ENCODE data around the gene STEAP1B. TPM values are rescaled to one million over a fixed set of nuclear protein-coding genes. Genes with fewer than 3 reads are reported as not detected.

The STEAP1B gene
- polyA plus RNA-seq, 3 donors, result 0.16 TPM; not detected in 2

GRCh38 chr7:22400150-22400814 is 99.7 kb downstream of the STEAP1B start:
- H3K36me3 ChIP-seq (replicated peaks in 1 of 2; ENCODE audit: control insufficient read depth in 1 of 2, insufficient read depth in 2 of 2, low read length in 2 of 2), result no peaks in the 10 kb centered on the region
- H3K27me3 ChIP-seq (ENCODE audit: control insufficient read depth in 2 of 2, insufficient read depth in 2 of 2, low read length in 2 of 2), result no peaks in the 10 kb centered on the region
- no peak overlapping the region for H3K27ac ChIP-seq (ENCODE audit: low read depth in 1 of 2, low read length in 2 of 2)
- intact Hi-C loops (cut with micrococcal nuclease), result no loop called here
- H3K9me3 ChIP-seq (replicated peaks in 1 of 2; ENCODE audit: control insufficient read depth in 1 of 2, insufficient read depth in 1 of 2, low read length in 2 of 2), result peaks cover 0 to 3% of the 10 kb centered on the region in 2 donors
- no peak overlapping the region for H3K4me3 ChIP-seq (replicated peaks in 1 of 3; ENCODE audit: low read depth in 2 of 3, low read length in 3 of 3)
- H2AFZ ChIP-seq (ENCODE audit: insufficient read depth, low read depth, low read length, poor library complexity, severe bottlenecking), result no peak overlapping the region
- no peak overlapping the region for H3K4me2 ChIP-seq (replicated peaks; ENCODE audit: extremely low read depth, low read length, poor library complexity, severe bottlenecking)
- no peaks in the 10 kb centered on the region for H3K36me3 Mint-ChIP-seq
- TF ChIP-seq CTCF (IDR thresholded peaks at IDR 0.05), result no peak
- no peaks in the 10 kb centered on the region for H3K4me1 ChIP-seq (ENCODE audit: control insufficient read depth in 1 of 2, insufficient read depth in 2 of 2, low read length in 2 of 2)
- no peaks in the 10 kb centered on the region for H3K27me3 Mint-ChIP-seq (ENCODE audit: low read depth in 3 of 3)
- peaks cover 0 to 6% (median 3%) of the 10 kb centered on the region in 7 donors for H3K9me3 Mint-ChIP-seq
- H3K27ac Mint-ChIP-seq, result no peak overlapping the region
- WGBS (ENCODE audit: insufficient coverage), result 98% methylated on average over 5 of the region's 10 CpGs
- no peak overlapping the region for H3K9ac ChIP-seq (ENCODE audit: insufficient read depth, low read length, poor library complexity, severe bottlenecking)
- no peaks in the 10 kb centered on the region for H4K20me1 ChIP-seq (ENCODE audit: insufficient read depth, low read length)
- no peak for DNase-seq
- H3K4me1 Mint-ChIP-seq, result peaks cover 2% of the 10 kb centered on the region
- no peak overlapping the region for H3K4me3 Mint-ChIP-seq
- H3K79me2 ChIP-seq (ENCODE audit: insufficient read depth, low read length), result no peaks in the 10 kb centered on the region

- peaks cover 2% of the 10 kb centered on the region for H3K4me1 Mint-ChIP-seq
- DNase-seq, result no peak
- Histone ChIP-seq H3K36me3 (replicated peaks in 1 of 2; ENCODE audit: control insufficient read depth in 1 of 2, insufficient read depth in 2 of 2, low read length in 2 of 2) (no peaks in the 10 kb centered on the region), H3K27ac (ENCODE audit: low read depth in 1 of 2, low read length in 2 of 2) (no peak overlapping the region), H4K20me1 (ENCODE audit: insufficient read depth, low read length) (no peaks in the 10 kb centered on the region), H3K9me3 (replicated peaks in 1 of 2; ENCODE audit: control insufficient read depth in 1 of 2, insufficient read depth in 1 of 2, low read length in 2 of 2) (no peaks in the 10 kb centered on the region), H3K4me2 (replicated peaks; ENCODE audit: extremely low read depth, low read length, poor library complexity, severe bottlenecking) (no peak overlapping the region), H3K9ac (ENCODE audit: insufficient read depth, low read length, poor library complexity, severe bottlenecking) (no peak overlapping the region), H3K4me1 (ENCODE audit: control insufficient read depth in 1 of 2, insufficient read depth in 2 of 2, low read length in 2 of 2) (no peaks in the 10 kb centered on the region), H2AFZ (ENCODE audit: insufficient read depth, low read depth, low read length, poor library complexity, severe bottlenecking) (no peak overlapping the region), H3K27me3 (ENCODE audit: control insufficient read depth in 2 of 2, insufficient read depth in 2 of 2, low read length in 2 of 2) (no peaks in the 10 kb centered on the region), H3K79me2 (ENCODE audit: insufficient read depth, low read length) (no peaks in the 10 kb centered on the region), H3K4me3 (replicated peaks in 1 of 3; ENCODE audit: low read depth in 2 of 3, low read length in 3 of 3) (no peak overlapping the region)
- no peaks in the 10 kb centered on the region for H3K27me3 Mint-ChIP-seq (ENCODE audit: low read depth in 3 of 3)
- intact Hi-C loops (cut with micrococcal nuclease), result no loop called here
- H3K4me3 Mint-ChIP-seq, result no peak overlapping the region
- no peaks in the 10 kb centered on the region for H3K36me3 Mint-ChIP-seq
- H3K27ac Mint-ChIP-seq, result no peak overlapping the region
- TF ChIP-seq CTCF (IDR thresholded peaks at IDR 0.05), result no peak
- peaks cover 0 to 6% (median 2%) of the 10 kb centered on the region in 7 donors for H3K9me3 Mint-ChIP-seq
- WGBS (ENCODE audit: insufficient coverage), result no CpG with 5 or more reads among the region's 2 CpGs
These were observed 100.4 kb downstream of the STEAP1B start for GRCh38 chr7:22399546-22399945.
